GM10847 (cell line): ENCODE measurements around the gene MIGA2.

ENCODE experiments used
- POLR2A ChIP-seq: IDR thresholded peaks from 2 replicates; pipeline ENCODE4 v1.6.1; 2011; ENCODE audit not compliant: insufficient read length; ENCODE audit errors: extremely low read depth

MIGA2 gene

DNA sequence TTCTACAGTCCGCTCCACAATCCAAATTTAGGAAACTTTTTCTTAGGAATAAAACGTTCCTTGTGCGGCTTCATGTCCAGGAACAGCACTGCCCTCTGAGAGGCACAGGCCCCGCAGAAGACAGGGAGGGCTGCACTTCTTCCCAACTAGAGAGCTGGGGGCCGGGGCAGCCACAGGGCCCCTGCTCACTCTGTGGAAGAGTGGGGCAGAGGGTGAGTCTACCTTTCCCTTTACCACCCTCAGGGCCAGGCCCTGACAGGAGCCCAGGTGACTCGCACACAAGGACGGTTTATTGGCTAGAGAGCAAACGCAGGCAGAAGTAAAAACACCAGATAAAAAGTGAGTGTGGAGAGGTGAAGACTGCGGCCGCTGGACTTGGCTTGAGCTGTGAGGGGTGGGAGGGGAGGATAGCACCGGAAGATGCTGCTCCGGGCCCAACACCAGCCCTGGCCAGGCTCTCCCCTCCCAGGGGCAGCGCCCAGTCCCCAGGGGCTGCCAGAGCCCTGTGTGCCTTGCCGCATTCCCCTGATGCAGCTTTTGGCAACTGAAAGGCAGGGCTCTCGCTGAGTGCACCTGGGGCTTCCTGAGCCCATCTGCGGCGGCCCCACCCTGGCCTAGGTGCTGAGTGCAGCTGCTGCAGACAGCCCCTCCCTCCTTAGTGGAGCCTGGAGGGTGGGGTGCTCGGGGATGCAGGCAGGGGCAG is 28.5 kb upstream of the MIGA2 start:
- no peak for TF ChIP-seq POLR2A

DNA sequence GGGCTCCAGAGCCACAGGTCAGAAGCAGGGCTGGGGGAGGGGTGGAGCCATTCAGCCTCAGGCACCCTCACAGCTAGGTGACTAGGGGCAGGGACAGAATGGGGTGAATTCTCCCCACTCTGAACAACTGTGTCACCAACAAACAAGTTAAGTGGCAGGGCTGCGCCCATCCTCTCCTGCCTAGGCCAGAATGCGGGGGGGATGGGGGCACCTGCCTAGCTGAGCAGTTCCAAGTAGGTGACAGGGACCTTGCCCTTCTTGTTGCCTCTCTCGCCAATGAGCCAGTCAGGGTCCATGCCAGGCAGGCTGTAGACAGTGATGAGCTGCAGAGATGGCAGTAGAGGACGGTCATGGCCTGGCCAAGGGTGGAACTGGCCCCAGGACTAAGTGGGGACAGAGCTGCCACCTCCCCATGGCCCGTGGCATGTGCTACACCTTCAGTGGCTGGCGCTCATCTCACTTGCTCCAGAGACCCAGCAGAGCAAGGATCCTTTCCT is 27.9 kb upstream of the MIGA2 start:
- TF ChIP-seq POLR2A = no peak

DNA sequence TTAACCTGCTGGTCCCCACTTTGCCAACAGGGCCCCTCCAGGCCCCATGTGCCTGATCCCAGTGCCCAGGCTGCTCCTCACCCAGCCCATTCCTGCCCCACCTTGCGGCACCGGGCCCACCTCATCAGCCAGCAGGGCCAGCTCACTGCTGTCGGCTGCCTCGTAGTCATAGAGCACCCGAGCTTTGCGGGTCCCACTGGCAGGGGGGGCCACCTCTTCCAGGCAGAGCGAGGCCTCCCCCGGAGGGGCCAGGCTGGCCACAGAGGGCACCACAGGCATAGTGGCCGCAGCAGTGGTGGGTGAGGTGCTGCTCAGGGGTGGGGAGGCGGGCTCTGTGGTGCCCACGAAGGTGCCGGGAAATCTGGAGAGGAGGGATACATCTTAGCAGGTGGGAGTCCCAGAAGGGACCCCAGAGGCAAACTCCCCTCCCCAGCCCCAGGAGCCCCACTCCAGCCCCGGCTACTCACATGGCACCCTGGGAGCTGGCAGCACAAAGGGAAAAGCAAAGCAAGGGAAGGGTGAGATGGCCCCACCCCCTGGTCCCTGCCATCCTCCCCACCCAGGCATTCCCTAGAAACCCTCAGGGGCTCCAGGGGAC is 27.3 kb upstream of the MIGA2 start:
- no peak for TF ChIP-seq POLR2A

DNA sequence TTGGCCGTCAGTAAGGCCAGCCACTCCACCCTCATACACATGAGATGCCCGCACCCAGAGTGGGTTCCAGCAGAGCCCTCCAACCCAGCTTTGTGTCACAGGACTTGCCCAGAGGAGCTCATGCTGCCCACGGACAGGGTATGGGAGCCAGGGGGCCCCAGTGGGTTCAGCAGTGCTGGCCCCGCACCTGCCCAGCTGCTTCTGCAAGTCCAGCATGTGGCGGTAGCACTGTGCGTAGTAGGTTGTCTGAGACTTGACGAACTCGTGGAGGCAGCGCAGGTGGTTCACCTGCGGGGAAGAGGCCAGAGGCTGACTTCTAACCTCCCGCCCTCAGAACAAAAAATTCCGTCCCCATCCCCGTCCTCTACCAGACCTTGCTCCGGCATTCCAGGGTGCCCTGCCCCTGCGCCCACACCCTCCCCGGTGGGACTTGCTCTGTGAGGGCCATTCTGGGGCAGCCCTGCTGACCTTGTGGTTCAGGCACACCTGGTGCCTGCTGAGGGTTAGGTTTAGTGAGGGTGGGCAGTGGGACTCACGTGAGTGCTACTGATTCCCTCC is 26.8 kb upstream of the MIGA2 start:
- no peak for TF ChIP-seq POLR2A

DNA sequence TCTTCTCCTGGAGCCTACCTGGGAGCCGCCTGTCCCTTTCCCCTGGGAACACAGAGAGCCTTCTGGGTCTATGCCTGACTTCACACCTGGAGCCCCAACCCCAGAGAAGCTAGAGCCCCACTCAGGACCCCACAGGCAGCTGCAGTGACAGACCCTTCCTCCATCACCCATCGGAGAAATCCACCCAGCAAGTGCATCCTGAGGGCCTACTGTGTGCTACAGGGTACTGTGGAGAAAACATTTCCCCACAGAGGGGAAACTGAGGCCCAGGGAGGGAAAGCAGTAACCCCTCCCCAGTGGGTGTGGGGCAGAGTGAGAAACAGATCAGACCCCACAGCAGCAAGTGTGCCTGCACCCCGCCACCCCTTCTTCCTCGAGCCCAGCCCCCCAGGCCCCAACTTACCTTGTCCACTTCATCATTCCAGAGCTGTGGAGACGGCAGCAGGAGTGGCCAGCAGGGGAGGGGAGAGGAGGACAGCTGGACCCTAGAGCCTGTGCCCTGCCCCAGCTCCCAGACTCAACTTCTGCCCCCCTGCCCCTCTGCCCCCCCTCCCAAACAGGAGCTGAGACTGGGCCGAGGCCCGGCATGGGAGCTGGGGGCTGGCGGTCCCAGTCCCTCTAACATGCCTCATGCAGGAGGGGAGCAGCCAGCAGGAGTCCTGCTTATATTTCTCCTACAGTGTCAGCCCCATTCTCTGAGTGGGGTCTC is 26.0 kb upstream of the MIGA2 start:
- no peak for TF ChIP-seq POLR2A

DNA sequence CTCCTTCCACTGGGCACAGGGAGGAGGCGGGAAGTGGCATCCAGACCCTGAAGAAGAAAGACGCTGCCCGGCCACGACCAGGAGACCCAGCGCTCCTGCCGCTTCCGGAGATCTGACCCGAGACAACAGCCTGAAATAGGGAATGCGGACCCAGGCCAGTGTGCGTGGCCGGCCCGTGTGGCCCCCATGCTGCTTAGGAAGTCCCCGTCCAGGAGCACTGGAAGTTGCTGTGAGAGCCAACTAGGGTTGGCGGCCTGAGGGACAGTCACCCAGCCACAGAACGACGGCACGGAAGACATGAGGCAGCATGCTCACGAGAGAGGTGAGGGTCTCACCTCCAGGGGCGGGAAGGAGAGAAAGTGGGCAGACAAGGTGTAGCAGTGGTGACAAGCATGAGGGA is 25.3 kb upstream of the MIGA2 start:
- TF ChIP-seq POLR2A = no peak

DNA sequence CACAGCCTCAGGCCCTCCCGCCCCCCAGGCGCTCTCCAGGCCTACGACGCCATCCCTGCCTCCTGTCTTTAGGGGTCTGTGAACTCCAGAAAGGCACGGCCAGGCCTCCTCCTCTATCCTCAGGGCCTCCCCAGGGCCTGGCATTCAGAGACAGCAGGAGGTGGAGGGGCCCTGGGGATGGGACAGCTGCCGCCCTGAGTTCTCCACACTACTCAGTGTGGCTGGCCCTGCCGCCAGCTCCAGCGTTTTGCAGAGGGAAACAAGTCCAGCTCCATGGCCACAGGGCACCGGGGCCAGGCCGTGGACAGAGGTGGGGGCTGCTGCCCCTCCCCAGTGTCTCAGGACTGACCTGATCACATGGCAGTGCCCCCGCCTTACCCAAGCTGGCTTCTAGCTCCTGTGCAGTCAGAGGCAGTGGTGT is 24.7 kb upstream of the MIGA2 start:
- no peak for TF ChIP-seq POLR2A

DNA sequence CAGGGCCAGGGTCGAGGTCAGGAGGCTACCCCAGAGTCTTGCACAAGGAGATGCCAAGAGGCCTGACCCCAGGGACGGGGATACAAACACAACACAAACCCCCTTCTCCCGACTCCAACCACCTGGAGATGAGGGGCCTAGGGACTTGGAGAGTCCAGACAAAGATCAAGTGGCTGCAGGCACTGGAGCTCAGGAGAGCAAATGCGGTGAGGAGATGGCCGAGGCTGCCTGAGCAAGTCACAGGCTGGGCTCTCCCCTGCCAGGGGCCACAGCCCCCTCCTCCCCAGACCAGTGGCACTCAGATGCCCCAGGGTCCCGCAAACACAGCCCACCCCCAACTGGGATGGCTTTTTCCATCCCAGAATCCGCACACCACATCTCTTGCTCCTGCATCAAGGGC is 24.1 kb upstream of the MIGA2 start:
- no peak for TF ChIP-seq POLR2A

DNA sequence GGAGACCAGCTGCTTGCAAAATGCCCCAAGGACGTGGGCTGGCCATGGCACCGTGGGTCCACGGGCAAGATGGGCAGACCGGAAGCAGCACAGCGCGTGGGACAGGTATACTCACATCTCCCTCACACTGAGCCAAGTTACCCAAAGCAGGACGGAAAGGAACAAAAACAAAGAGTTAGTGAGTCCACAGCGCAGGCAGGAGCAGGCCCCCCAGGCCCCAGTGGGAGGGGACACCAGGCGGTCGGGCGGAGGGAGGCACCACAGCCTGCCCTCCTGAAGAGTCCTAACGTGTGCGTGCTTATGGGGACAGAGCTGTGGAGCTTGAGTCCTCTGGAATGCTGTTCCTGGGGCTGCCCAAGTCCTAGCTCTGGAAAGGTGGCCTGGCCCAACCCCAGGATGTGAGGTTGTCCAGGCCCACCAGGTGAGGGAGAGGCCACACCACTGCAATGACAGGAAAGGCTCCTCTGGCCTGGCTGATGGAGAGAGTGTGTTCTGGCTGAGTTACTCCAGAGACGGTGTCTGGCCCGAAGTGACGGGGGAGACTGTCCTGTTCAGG is 23.5 kb upstream of the MIGA2 start:
- TF ChIP-seq POLR2A = no peak

DNA sequence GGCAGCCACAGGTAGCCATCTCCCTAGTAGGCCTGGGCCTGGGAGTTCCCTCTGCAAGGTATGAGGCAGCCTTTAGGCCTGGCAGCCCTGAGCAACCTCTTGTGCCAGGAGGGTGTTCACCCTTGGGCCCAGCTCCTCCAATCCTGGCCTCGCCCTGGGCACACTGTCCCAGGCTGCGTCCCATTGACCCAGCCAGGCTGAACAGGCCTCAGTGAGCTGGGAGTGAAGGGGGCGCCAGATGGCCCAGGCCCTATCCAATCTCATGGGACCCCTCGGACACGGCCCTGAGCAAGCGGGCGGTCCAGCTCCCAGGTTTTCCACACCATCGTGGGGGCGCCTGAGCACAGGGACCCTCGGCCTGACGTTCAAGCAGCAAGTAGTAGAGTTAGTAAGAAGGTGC is 22.8 kb upstream of the MIGA2 start:
- TF ChIP-seq POLR2A = no peak

DNA sequence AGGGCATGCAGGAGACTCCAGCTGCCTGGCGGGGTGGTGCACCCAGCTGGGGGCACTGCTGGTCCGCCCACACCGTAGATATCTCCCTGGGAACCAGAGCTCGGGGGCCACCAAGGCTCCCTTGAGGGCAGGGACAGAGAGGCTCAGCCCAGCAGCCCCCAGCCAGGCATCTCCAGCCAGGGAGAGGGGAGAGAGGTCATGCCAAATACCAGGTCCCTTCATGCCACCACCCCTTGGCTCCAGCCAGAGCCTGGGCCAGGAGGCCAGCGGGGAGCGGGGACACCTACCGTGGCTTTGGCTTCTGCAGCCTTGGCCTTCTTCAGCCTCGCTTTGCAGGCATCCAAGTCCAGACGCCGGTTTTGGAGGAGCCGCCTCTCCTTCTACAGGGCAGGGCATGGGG is 22.3 kb upstream of the MIGA2 start:
- no peak for TF ChIP-seq POLR2A

DNA sequence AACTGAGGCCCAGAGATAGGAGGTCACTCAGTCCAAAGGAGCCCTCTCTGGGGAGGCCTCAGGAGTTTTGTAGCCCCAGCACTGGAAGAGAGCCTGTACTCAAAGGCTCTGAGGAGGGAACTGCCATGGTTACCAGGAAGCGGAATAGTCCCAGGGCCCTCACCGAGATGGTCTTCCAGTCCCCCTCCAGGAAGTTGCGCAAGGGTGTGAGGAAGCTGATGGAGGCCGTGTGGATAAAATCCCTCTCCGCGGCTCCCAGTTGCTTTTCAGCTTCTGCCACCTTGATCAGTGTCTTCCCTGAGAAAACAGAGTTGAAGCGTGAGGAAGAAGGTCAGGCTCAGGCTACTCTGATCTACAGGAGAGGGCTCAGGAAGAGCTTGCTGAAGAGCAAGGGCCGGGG is 21.8 kb upstream of the MIGA2 start:
- no peak for TF ChIP-seq POLR2A

DNA sequence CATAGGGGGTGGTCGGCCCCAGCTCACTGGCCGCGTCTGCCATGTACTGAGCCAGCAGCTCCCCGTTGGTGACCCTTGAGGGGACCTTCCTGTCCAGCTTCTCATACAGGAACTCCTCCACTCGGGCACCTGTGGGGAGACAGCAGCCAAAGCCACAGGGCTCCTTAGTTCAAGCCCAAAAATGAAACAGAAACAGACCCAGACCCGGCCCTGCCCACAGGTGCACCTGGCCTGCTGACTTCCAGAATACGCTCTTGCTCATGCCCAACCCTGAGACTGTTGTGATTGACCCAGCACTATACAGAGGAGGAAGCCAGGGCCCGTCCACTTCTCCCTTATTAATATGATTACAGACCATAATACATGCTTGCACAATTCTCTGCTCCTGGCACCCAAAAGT is 15.3 kb upstream of the MIGA2 start:
- TF ChIP-seq POLR2A = no peak

DNA sequence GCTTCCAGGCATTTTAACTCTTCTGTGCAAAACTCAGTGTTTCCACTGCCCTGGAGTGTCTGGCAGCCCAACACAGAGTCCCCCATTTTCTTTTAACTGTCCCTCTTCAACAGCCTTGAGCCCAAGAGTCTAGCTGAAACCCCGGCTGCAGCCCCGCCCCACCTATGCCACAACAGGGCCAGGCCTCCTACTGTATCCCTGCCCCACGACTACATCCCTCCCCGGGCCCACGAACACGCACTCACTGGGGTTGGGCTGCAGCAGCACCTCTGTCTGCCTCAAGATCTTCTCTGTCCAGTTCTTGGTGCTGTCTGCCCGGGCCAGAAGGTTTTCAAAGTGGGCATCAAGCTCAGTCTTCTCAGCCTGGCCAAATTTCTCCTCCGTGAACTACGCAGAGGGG is 14.4 kb upstream of the MIGA2 start:
- no peak for TF ChIP-seq POLR2A

DNA sequence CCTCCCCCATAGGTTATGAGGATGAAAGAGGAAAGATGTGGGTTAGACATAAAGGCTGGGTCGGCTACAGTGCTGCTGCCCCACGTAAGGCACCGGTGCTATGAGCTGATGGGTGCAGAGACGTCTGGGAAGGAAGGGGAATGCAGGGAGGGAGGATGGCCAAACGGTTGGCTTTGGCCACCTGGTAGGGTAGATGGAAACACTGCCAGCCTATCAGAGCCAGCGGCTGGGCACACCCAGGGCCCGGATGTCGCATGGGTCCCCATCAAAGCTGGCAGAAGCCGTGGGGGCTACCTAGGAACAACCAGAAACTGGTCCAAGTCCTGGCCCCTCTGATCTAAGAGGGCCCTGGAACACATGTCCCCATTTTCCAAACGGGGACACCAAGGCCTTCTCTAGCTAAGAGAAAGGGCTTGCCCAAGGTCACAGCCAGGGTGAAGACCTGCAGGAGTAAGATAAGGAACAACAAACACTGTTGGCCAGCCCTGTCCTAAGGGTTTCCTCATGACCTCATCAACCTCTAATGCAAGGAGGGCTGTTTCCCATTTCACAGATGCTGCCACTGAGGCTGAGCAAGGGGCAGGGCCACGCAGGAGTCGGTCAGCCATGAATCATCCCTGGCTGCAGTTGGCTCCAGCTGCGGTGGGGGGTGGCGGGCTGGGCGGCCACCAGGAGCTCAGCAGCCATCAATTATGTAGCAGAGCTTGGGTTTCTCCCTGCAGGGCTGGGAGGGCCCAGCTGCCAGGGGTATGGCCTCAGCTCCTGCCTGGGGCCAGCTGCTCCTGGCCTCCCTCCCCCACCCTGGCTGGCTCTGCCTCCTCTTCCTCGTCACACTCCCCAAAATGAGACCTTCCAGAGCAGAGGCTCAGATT is 13.2 kb upstream of the MIGA2 start:
- no peak for TF ChIP-seq POLR2A

DNA sequence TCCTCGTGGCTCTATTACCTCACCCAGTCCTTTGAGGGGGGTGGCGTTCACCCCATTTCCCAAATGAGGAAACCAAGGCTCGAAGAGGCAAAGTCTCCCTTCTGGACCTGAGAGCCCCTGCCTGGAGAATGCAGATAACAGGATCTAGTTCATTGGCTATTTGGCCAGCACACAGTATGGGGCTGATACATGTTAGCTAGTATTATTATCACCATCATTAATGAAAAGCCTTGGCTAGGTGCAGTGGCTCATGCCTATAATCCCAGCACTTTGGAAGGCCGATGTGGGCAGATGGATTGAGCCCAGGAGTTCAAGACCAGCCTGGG is 12.6 kb upstream of the MIGA2 start:
- no peak for TF ChIP-seq POLR2A
